MM.1S (cell line): ENCODE data around the gene H6PD.

Experiments
- DNase-seq: peaks from one replicate; pipeline ENCODE4 v3.0.0-alpha.2; 2015
- H2AFZ ChIP-seq: fragments of 300-600 bp; sonication (generic); 2 replicates; pipeline ENCODE4 v1.6.0; 2016; ENCODE audit warnings: antibody characterized with exemption, low read length
- H3F3A ChIP-seq: fragments of 300-600 bp; sonication (generic); 2 replicates; pipeline ENCODE4 v1.6.1; 2016; ENCODE audit warnings: mild to moderate bottlenecking, antibody characterized with exemption, low read length, moderate library complexity, mixed read lengths; ENCODE audit not compliant: insufficient read depth
- H3K27ac ChIP-seq: fragments of 300-600 bp; sonication (generic); 2 replicates; pipeline ENCODE4 v1.5.1; 2016; ENCODE audit warnings: mild to moderate bottlenecking, low read length
- H3K27me3 ChIP-seq: fragments of 300-600 bp; sonication (generic); replicated peaks from 2 replicates; pipeline ENCODE4 v1.6.0; 2016; ENCODE audit warnings: low read length; ENCODE audit not compliant: insufficient read depth
- H3K36me3 ChIP-seq: fragments of 300-600 bp; sonication (generic); replicated peaks from 2 replicates; pipeline ENCODE4 v1.6.1; 2016; ENCODE audit warnings: mild to moderate bottlenecking, low read length, mixed read lengths; ENCODE audit not compliant: insufficient read depth
- H3K4me1 ChIP-seq: fragments of 300-600 bp; sonication (generic); 2 replicates; pipeline ENCODE4 v1.6.1; 2016; ENCODE audit warnings: low read length, mixed read lengths
- H3K4me2 ChIP-seq: fragments of 300-600 bp; sonication (generic); 2 replicates; pipeline ENCODE4 v1.6.0; 2016; ENCODE audit warnings: low read depth, low read length
- H3K4me3 ChIP-seq: fragments of 300-600 bp; sonication (generic); 2 replicates; pipeline ENCODE4 v1.5.1; 2016; ENCODE audit warnings: low read length, mixed read lengths
- H3K79me2 ChIP-seq: fragments of 300-600 bp; sonication (generic); 2 replicates; pipeline ENCODE4 v1.6.1; 2016; ENCODE audit warnings: mixed run types, low read length, mixed read lengths
- H3K9ac ChIP-seq: fragments of 300-600 bp; sonication (generic); 2 replicates; pipeline ENCODE4 v1.6.1; 2016; ENCODE audit warnings: low read length, mixed read lengths
- H3K9me2 ChIP-seq: fragments of 300-600 bp; sonication (generic); replicated peaks from 2 replicates; pipeline ENCODE4 v1.6.1; 2016; ENCODE audit warnings: mild to moderate bottlenecking, low read length, mixed read lengths; ENCODE audit not compliant: insufficient read depth
- H3K9me3 ChIP-seq: fragments of 300-600 bp; sonication (generic); replicated peaks from 2 replicates; pipeline ENCODE4 v1.6.1; 2016; ENCODE audit warnings: mild to moderate bottlenecking, low read length, mixed read lengths; ENCODE audit not compliant: insufficient read depth
- H4K20me1 ChIP-seq: fragments of 300-600 bp; sonication (generic); 2 replicates; pipeline ENCODE4 v1.6.1; 2016; ENCODE audit warnings: mild to moderate bottlenecking, low read length, moderate library complexity, mixed read lengths; ENCODE audit not compliant: insufficient read depth
- CTCF ChIP-seq: fragments of 300-600 bp; sonication (generic); IDR thresholded peaks from 2 replicates; pipeline ENCODE4 v1.5.1; 2016; ENCODE audit warnings: antibody characterized with exemption, low read length, mixed read lengths
- EZH2 ChIP-seq: fragments of 300-600 bp; sonication (generic); optimal IDR thresholded peaks from 2 replicates; pipeline ENCODE3; 2017; ENCODE audit warnings: low read depth, mild to moderate bottlenecking, antibody characterized with exemption, low read length, mixed read lengths
- EZH2phosphoT487 ChIP-seq: fragments of 300-600 bp; sonication (generic); IDR thresholded peaks from 2 replicates; pipeline ENCODE4 v1.6.1; 2018; ENCODE audit warnings: antibody characterized with exemption, low read length

H6PD gene

GRCh38 chr1:9246215-9246614 lies 11.6 kb downstream of the H6PD start:
- no peak overlapping the region for H3K4me3 ChIP-seq
- H3K9ac ChIP-seq: no peak overlapping the region
- no peaks in the 10 kb centered on the region for H3K27me3 ChIP-seq
- H3K4me1 ChIP-seq: no peaks in the 10 kb centered on the region
- no peaks in the 10 kb centered on the region for H3K79me2 ChIP-seq
- no peak overlapping the region for H2AFZ ChIP-seq
- H3K4me2 ChIP-seq: no peak overlapping the region
- no peaks in the 10 kb centered on the region for H4K20me1 ChIP-seq
- H3K9me3 ChIP-seq: no peaks in the 10 kb centered on the region
- TF ChIP-seq EZH2phosphoT487 (no peak), EZH2 (no peak), CTCF (no peak)
- no peaks in the 10 kb centered on the region for H3F3A ChIP-seq
- H3K9me2 ChIP-seq: no peaks in the 10 kb centered on the region
- no peak for DNase-seq
- no peaks in the 10 kb centered on the region for H3K36me3 ChIP-seq
- no peak overlapping the region for H3K27ac ChIP-seq

- no peak for DNase-seq
- Histone ChIP-seq H3K36me3 (no peaks in the 10 kb centered on the region), H3K27ac (no peak overlapping the region), H3K9me2 (no peaks in the 10 kb centered on the region), H3K9ac (no peak overlapping the region), H3F3A (no peaks in the 10 kb centered on the region), H4K20me1 (no peaks in the 10 kb centered on the region), H3K4me3 (no peak overlapping the region), H3K4me2 (no peak overlapping the region), H3K9me3 (no peaks in the 10 kb centered on the region), H3K27me3 (no peaks in the 10 kb centered on the region), H3K4me1 (no peaks in the 10 kb centered on the region), H3K79me2 (no peaks in the 10 kb centered on the region), H2AFZ (no peak overlapping the region)
- no peak for TF ChIP-seq CTCF
- TF ChIP-seq EZH2phosphoT487: no peak
- TF ChIP-seq EZH2: no peak
Measured at GRCh38 chr1:9246841-9247785, 12.5 kb downstream of the H6PD start.

GRCh38 chr1:9247894-9248293 lies 13.3 kb downstream of the H6PD start:
- no peak overlapping the region for H2AFZ ChIP-seq
- H3K36me3 ChIP-seq: no peaks in the 10 kb centered on the region

More at GRCh38 chr1:9247894-9248293, 13.3 kb downstream of the H6PD start:
- Histone ChIP-seq H3K9ac (no peak overlapping the region), H4K20me1 (no peaks in the 10 kb centered on the region), H3K9me2 (no peaks in the 10 kb centered on the region), H3K27ac (no peak overlapping the region), H3K27me3 (no peaks in the 10 kb centered on the region), H3F3A (no peaks in the 10 kb centered on the region), H3K9me3 (no peaks in the 10 kb centered on the region), H3K4me3 (no peak overlapping the region), H3K4me1 (no peaks in the 10 kb centered on the region), H3K79me2 (no peaks in the 10 kb centered on the region), H3K4me2 (no peak overlapping the region)
- DNase-seq: no peak
- TF ChIP-seq EZH2: no peak
- TF ChIP-seq EZH2phosphoT487: no peak
- TF ChIP-seq CTCF: no peak
